ENCODE measurements around the gene ITPR1. TPM values are rescaled to one million over a fixed set of nuclear protein-coding genes. Genes with fewer than 3 reads are reported as not detected.

ITPR1 gene
- total RNA-seq, 4 donors from 2014 or later, result 58.8 to 67.2 (median 63.1) TPM

DNA sequence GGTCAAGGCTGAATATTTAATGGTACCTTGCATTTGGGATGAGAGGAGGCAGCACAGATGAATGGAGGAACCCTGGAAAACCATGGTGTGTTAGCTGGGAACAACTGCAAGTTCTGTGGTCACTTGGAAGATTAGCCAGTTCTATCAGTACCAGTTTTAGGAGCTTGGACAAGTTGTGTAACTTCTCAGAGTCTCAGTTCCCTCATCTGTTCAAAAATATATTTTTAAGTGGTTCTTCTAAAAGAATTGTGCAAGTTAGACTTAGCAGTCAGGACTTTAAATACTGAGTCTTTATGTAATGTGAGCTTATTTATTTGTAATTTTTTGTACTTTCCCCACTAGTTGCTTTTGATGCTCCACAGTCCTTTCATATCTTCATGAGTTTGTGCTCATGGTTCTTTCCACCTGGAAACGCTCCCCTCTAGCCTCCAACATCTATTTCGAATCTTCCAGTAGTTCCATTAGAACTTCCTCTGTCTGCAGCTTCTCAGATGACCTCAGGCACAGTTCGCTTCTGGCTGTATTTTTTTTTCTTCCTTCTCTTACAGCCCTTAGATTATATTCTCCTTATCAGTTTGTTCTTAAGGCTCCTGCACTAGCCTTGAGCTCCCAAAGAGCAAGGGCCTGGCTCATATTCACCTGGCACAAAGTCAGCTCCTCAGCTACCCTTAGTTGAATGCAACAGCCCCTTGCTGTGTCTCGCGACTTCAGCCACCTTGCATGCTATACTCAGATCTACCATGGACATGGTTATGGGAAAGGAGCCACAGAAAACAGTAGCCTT is 27.1 kb downstream of the ITPR1 start:
- TF ChIP-seq, protein P1, sequence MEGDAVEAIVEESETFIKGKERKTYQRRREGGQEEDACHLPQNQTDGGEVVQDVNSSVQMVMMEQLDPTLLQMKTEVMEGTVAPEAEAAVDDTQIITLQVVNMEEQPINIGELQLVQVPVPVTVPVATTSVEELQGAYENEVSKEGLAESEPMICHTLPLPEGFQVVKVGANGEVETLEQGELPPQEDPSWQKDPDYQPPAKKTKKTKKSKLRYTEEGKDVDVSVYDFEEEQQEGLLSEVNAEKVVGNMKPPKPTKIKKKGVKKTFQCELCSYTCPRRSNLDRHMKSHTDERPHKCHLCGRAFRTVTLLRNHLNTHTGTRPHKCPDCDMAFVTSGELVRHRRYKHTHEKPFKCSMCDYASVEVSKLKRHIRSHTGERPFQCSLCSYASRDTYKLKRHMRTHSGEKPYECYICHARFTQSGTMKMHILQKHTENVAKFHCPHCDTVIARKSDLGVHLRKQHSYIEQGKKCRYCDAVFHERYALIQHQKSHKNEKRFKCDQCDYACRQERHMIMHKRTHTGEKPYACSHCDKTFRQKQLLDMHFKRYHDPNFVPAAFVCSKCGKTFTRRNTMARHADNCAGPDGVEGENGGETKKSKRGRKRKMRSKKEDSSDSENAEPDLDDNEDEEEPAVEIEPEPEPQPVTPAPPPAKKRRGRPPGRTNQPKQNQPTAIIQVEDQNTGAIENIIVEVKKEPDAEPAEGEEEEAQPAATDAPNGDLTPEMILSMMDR (IDR thresholded peaks at IDR 0.05; ENCODE audit: low read depth), result no peak

DNA sequence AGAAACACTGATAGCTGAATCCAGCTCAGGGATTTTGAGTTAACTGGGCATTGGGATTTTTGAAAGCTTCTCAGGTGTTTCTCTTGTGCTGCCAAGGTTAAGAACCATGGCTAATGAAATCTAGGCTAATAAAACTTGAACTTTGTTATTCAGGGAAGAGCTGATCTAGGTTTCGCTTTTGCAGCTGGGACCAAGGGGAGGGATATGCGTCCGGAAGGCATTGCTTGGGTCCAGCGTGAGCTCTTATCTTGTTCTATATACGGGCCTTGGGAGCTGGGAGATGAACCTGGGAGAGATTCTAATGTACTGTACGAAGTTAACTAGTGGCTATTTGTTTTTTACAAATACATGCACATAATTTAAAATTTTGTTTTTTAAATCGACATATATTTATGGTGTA is 29.8 kb downstream of the ITPR1 start:
- TF ChIP-seq, protein P1 (IDR thresholded peaks at IDR 0.05; ENCODE audit: low read depth), result no peak

DNA sequence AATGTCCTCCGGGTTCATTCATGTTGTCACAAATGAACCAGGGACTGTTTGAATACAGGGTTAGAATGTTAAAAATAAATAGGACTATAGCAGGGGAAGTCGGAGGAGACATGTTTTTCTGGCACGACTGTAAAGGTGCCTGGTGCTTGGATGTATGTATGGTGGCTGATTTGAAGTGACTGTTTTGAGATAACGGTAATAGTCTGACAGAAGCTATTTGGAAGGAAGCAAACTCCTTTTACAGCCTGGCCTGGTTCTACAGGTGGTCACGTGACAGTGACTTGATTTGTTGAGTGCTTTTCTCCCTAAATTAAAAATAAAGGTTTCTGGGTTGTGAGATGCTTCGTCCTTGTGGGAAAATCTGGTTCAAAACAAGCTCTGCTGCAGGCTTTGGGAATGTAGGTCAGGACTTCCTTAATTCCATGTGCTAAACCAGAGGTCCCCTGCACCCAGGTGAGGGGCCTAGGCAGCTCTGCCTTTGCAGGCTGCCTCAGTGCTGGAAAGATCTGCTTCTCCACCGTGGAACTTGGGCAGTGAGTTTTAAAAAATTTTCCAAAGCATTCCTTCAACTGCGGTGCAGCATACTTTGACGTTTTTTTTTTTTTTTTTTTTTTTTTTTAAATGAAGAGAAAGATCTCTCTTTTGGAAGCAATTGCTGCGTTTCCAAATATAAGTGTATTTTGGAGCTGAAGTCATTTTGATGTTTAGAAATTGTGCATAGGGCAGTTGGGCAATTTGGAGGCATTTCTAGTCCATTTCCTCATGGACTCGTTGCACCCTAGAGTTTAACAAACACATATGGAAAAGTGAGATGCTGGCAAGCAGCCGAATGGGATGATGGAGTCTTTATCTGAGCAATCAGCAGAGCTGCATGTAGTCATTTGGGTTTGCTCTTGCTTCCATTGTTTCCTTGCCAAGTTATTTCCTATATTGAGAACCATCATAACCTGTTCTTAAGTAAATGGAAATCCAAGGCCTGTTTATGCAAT is 30.9 kb downstream of the ITPR1 start:
- TF ChIP-seq, protein P1 (IDR thresholded peaks at IDR 0.05; ENCODE audit: low read depth), result no peak

DNA sequence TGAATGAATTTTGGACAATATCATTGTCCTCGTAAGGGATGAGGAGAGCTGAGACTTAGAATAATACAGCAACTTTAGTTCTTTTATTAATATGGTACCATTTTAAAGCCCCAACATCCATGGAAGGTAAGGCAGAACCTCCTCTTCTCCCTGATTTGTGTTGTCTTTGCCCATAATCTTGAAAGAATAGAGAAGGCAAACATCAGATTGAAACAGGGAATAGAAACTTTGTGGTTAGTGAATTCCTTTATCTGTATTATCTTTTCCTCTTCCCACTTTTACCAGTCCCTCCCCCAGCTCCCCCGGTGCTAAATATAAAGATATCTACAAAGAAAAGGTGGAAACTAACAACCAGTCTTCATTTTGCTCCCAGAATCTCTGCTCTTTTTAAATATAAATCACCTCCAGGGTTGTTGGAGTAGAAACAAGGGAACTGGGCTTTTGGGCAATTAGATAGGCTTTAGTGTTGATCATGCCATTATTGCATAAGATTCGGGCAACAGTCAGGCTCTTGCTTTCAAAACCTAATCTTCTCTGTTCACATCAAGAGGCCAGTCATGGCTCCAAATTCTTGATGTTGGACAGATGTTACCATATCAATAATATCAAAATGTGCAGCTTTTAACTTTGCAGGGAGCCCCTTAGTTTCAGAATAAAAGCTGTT is 32.5 kb downstream of the ITPR1 start:
- TF ChIP-seq, protein P1 (IDR thresholded peaks at IDR 0.05; ENCODE audit: low read depth), result no peak

DNA sequence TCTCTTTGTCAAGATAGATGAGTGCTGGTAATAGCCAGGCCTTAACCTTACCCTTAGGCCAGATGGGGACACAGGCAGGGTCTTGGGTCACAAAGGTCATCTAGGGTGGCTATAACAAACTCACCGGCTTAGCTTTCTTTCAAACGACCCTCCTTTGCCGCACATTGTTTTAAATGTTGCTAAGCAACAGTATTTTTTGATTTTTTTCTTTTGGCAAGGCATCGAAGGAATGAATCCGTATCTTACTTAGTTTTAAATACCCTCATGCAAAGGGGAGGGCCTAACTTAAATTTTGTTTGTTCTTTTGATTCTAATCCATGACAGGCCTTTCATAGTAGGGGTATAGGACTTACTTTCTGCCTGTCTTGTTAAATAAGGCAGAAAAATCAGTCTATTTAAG is 35.2 kb downstream of the ITPR1 start:
- TF ChIP-seq, protein P1 (IDR thresholded peaks at IDR 0.05; ENCODE audit: low read depth), result no peak

DNA sequence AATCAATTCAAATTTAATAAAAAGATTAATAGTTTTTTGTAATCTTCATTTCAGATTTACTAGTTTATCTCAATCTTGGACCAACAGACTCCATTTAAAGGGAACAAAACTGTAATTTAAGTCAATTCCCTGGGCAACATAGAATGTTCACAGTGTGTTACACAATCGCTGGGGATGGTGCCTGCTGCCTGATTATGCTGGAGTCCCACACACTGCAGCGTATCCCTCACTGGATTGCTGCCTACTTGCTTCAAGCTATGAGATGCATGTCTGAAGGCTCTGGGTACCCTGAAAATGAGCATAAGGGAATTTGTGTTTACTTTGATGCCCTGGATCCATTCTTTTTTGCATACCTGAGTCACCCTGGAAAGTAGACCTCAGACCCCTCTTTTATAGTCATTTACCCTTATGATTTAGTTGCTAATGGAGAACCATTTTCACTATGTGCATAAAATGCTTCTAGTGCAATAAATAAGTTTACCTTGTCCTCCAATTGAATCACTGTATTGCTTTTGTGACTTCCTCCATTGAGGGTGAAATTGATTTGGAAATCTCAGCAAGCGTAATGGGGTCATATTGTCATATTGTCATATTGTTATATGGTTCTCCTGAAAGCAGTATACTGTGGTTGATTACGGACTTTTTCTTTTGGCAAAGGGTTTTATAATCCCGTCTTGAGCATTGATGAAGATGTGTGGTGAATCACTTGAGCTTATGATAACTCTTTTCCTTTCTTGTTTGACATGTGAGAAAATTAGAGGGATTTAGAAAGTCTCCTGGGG is 35.9 kb downstream of the ITPR1 start:
- TF ChIP-seq, protein P1 (IDR thresholded peaks at IDR 0.05; ENCODE audit: low read depth), result no peak

Data from subcutaneous adipose tissue (tissue), 4 donors.